HCT116 (cell line): ENCODE data around the gene LRSAM1. TPM values are rescaled to one million over a fixed set of nuclear protein-coding genes. Genes with fewer than 3 reads are reported as not detected.

Source experiments
- ATAC-seq: fragments of 200-7000 bp; cut with Tn5 transposase; 2 replicates; pipeline ENCODE4 v1.9.1; 2020; ENCODE audit warnings: mild to moderate bottlenecking, moderate library complexity
- BruUV-seq: library from RNA; stranded (reverse); fragments of 400-500 nt; replicated peaks from 2 replicates; lab custom pipeline; 2021; lab: Mats Ljungman, UMichigan
- CTCF ChIA-PET: fragments of 300-600 bp; sonication (Branson Sonifier 250); formaldehyde crosslinking; loops from one replicate; lab custom pipeline; 2021; ENCODE audit warnings: antibody characterized with exemption; lab: Charles Lee
- POLR2A ChIA-PET: fragments of 300-600, 350-600 bp; sonication (Branson Sonifier 250); formaldehyde crosslinking; loops from one replicate; lab custom pipeline; 2021; ENCODE audit warnings: antibody characterized with exemption; lab: Charles Lee
- RAD21 ChIA-PET, 2 experiments: fragments of 300-600 bp; sonication (Branson Sonifier 250); formaldehyde crosslinking; loops; one replicate each; lab custom pipeline; 2023; ENCODE audit warnings: low total read pairs in 2 of 2; ENCODE audit not compliant: uncharacterized antibody in 2 of 2, unreplicated experiment in 2 of 2, low non-redundant PET in 1 of 2; lab: Charles Lee
- DNase-seq: peaks from one replicate; pipeline ENCODE4 v3.0.0-alpha.2; 2010; ENCODE audit warnings: low read depth, low spot score
- H2AFZ ChIP-seq: fragments of 200-600 bp; shearing (Covaris generic), sonication (generic); 2 replicates; pipeline ENCODE4 v1.6.1; 2017; ENCODE audit warnings: low read depth, mixed run types, mixed read lengths, antibody characterized with exemption, low read length; ENCODE audit not compliant: poor library complexity, severe bottlenecking
- H3K27ac ChIP-seq: 2 replicates; pipeline ENCODE4 v1.5.1; 2012; ENCODE audit warnings: low read depth, low read length
- H3K27me3 ChIP-seq: fragments of 200-600 bp; sonication (generic); 2 replicates; pipeline ENCODE4 v1.6.1; 2016; ENCODE audit warnings: mixed run types, low read length, mixed read lengths; ENCODE audit not compliant: insufficient read depth
- H3K36me3 ChIP-seq, 2 experiments: fragments of 200-500 bp in 1 of 2; fragments of 200-600 bp in 1 of 2; sonication (Bioruptor generic) in 1 of 2; sonication (generic) in 1 of 2; 2 replicates each; pipeline versions ENCODE4 v1.5.1 to v1.6.1; 2014 to 2016; ENCODE audit warnings: low read length in 2 of 2, inconsistent platforms in 1 of 2, mixed read lengths in 1 of 2, mixed run types in 1 of 2; ENCODE audit not compliant: insufficient read depth in 2 of 2, control insufficient read depth in 1 of 2
- H3K4me1 ChIP-seq, 2 experiments: fragments of 200-600 bp in 1 of 2; sonication (generic) in 1 of 2; 2 replicates each; pipeline versions ENCODE4 v1.5.1 to v1.6.1; 2012 to 2017; ENCODE audit warnings: low read length in 2 of 2, inconsistent platforms in 1 of 2, mild to moderate bottlenecking in 1 of 2, mixed read lengths in 1 of 2, mixed run types in 1 of 2, moderate library complexity in 1 of 2; ENCODE audit not compliant: insufficient read depth in 2 of 2, control insufficient read depth in 1 of 2
- H3K4me2 ChIP-seq: fragments of 200-600 bp; sonication (generic); 2 replicates; pipeline ENCODE4 v1.6.1; 2017; ENCODE audit warnings: mixed run types, low read length, mixed read lengths
- H3K4me3 ChIP-seq, 2 experiments: fragments of 200-600 bp in 1 of 2; sonication (generic) in 1 of 2; replicated peaks in 1 of 2; 2 replicates each; pipeline ENCODE4 v1.5.1; 2011 to 2016; ENCODE audit warnings: low read length in 2 of 2, control low read depth in 1 of 2, low read depth in 1 of 2, mild to moderate bottlenecking in 1 of 2, mixed read lengths in 1 of 2, mixed run types in 1 of 2
- H3K79me2 ChIP-seq: fragments of 200-600 bp; sonication (generic); 2 replicates; pipeline ENCODE4 v1.6.1; 2017; ENCODE audit warnings: mild to moderate bottlenecking, mixed run types, low read length, moderate library complexity, mixed read lengths; ENCODE audit not compliant: insufficient read depth
- H3K9ac ChIP-seq: fragments of 200-600 bp; sonication (generic); 2 replicates; pipeline ENCODE4 v1.6.1; 2016; ENCODE audit warnings: low read length, mixed read lengths
- H3K9me2 ChIP-seq: fragments of 200-600 bp; sonication (generic), shearing (Covaris generic); 2 replicates; pipeline ENCODE4 v1.6.1; 2017; ENCODE audit warnings: mixed run types, mild to moderate bottlenecking, moderate library complexity; ENCODE audit not compliant: insufficient read depth
- H3K9me3 ChIP-seq, 2 experiments: fragments of 200-500 bp in 1 of 2; fragments of 200-600 bp in 1 of 2; sonication (Bioruptor generic) in 1 of 2; sonication (generic) in 1 of 2; 2 replicates each; pipeline ENCODE4 v1.6.1; 2014 to 2017; ENCODE audit warnings: low read length in 2 of 2, mixed read lengths in 2 of 2, inconsistent platforms in 1 of 2, low read depth in 1 of 2, mild to moderate bottlenecking in 1 of 2, mixed run types in 1 of 2, moderate library complexity in 1 of 2; ENCODE audit not compliant: control insufficient read depth in 1 of 2, insufficient read depth in 1 of 2
- H4K20me1 ChIP-seq: fragments of 200-600 bp; sonication (generic), shearing (Covaris generic); 2 replicates; pipeline ENCODE4 v1.6.1; 2017; ENCODE audit warnings: mixed run types, mild to moderate bottlenecking, moderate library complexity; ENCODE audit not compliant: insufficient read depth
- EGR1 ChIP-seq: IDR thresholded peaks from 2 replicates; pipeline ENCODE4 v1.6.1; 2012; ENCODE audit warnings: low read depth
- ELF1 ChIP-seq: IDR thresholded peaks from 2 replicates; pipeline ENCODE4 v1.6.1; 2012; ENCODE audit warnings: low read depth, borderline replicate concordance
- EZH2 ChIP-seq: fragments of 200-600 bp; sonication (generic); IDR thresholded peaks from 2 replicates; pipeline ENCODE4 v1.6.1; 2017; ENCODE audit warnings: antibody characterized with exemption, mixed run types
- EZH2phosphoT487 ChIP-seq: fragments of 200-600 bp; IDR thresholded peaks from 2 replicates; pipeline ENCODE4 v1.6.1; 2018; ENCODE audit warnings: antibody characterized with exemption, borderline replicate concordance
- FOSL1 ChIP-seq: IDR thresholded peaks from 2 replicates; pipeline ENCODE4 v1.6.1; 2012; ENCODE audit warnings: low read depth
- JUND ChIP-seq: IDR thresholded peaks from 2 replicates; pipeline ENCODE4 v1.6.1; 2012
- POLR2A ChIP-seq: IDR thresholded peaks from 2 replicates; pipeline ENCODE4 v1.7.0; 2011; ENCODE audit warnings: borderline replicate concordance; ENCODE audit not compliant: insufficient read depth, insufficient read length; ENCODE audit errors: extremely low read depth
- SIN3A ChIP-seq: IDR thresholded peaks from 2 replicates; pipeline ENCODE4 v1.6.1; 2012; ENCODE audit warnings: low read depth
- SP1 ChIP-seq: IDR thresholded peaks from 2 replicates; pipeline ENCODE4 v1.6.1; 2012; ENCODE audit warnings: low read depth
- SRF ChIP-seq: IDR thresholded peaks from 2 replicates; pipeline ENCODE4 v1.6.1; 2012; ENCODE audit warnings: low read depth
- TCF7L2 ChIP-seq: IDR thresholded peaks from 2 replicates; pipeline ENCODE4 v1.7.0; 2011; ENCODE audit warnings: borderline replicate concordance, inconsistent platforms; ENCODE audit not compliant: insufficient read depth, insufficient read length; ENCODE audit errors: extremely low read depth
- ZFX ChIP-seq: fragments of 450-650 bp; IDR thresholded peaks from 2 replicates; pipeline ENCODE4 v1.6.1; 2017
- intact Hi-C: fragments of 100-400 bp; cut with micrococcal nuclease; formaldehyde crosslinking; loops from 2 replicates; pipeline ENCODE4 v1.10.0; 2022
- total RNA-seq: library from RNA; stranded (reverse); gene quantifications from one replicate; pipeline ENCODE4 v1.2.1, GENCODE V29; 2021; ENCODE audit not compliant: unreplicated experiment
- TF ChIP-seq, protein P1 (sequence below): IDR thresholded peaks from 2 replicates; pipeline ENCODE4 v1.6.1; 2012
- TF ChIP-seq, protein P2 (sequence below), 3 experiments: fragments of 200-600 bp in 1 of 3; sonication (generic) in 1 of 3; IDR thresholded peaks in 2 of 3; conservative IDR thresholded peaks in 1 of 3; 2 replicates each; pipeline ENCODE4 v1.5.1; 2012 to 2017; ENCODE audit warnings: low read depth in 2 of 3, low read length in 2 of 3, antibody characterized with exemption in 1 of 3, borderline replicate concordance in 1 of 3, control low read depth in 1 of 3, mild to moderate bottlenecking in 1 of 3, mixed read lengths in 1 of 3, mixed run types in 1 of 3, moderate library complexity in 1 of 3; ENCODE audit not compliant: insufficient read depth in 1 of 3
- TF ChIP-seq, protein P3 (sequence below): IDR thresholded peaks from 2 replicates; pipeline ENCODE4 v1.6.1; 2011; ENCODE audit warnings: mild to moderate bottlenecking, low read length, moderate library complexity; ENCODE audit not compliant: insufficient replicate concordance; ENCODE audit errors: extremely low read depth
- TF ChIP-seq, protein P4 (sequence below): IDR thresholded peaks from 2 replicates; pipeline ENCODE4 v1.6.1; 2012; ENCODE audit warnings: low read depth
- TF ChIP-seq, protein P5 (sequence below): IDR thresholded peaks from 2 replicates; pipeline ENCODE4 v1.6.1; 2012

Gene LRSAM1
- total RNA-seq, 1 experiment from 2014 or later, result 25.9 TPM

DNA sequence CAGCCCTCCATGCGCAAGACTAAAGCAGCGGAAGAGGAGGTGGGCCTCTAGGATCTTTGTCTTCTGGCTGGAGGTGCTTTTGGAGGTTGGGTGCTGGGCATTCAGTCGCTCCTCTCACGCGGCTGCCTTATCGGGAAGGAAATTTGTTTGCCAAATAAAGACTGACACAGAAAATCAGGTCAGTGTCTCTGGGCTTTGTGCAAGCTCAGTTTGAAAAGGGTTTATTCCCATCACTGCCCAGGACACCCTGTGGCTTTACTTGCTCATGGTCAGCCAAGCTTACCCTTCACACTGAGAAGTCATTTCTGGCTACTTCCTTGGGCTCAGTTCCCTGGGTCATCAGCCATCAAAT is 43.8 kb upstream of the LRSAM1 start:
- Histone ChIP-seq H3K9ac (no peak overlapping the region), H2AFZ (no peak overlapping the region), H3K9me3 (no peaks in the 10 kb centered on the region), H3K36me3 (peaks cover 2 to 5% of the 10 kb centered on the region in 2 experiments; a peak in 1 of 4 replicates), H3K4me3 (no peak overlapping the region), H3K4me1 (peaks cover 0 to 7% of the 10 kb centered on the region in 2 experiments; a peak in 1 of 4 replicates), H3K27me3 (no peaks in the 10 kb centered on the region), H3K27ac (no peak overlapping the region), H3K4me2 (no peak overlapping the region), H3K9me2 (no peaks in the 10 kb centered on the region), H4K20me1 (no peaks in the 10 kb centered on the region), H3K79me2 (no peaks in the 10 kb centered on the region)
- no peak for ATAC-seq
- intact Hi-C loops, result no loop called here
- TF ChIP-seq, protein P1, sequence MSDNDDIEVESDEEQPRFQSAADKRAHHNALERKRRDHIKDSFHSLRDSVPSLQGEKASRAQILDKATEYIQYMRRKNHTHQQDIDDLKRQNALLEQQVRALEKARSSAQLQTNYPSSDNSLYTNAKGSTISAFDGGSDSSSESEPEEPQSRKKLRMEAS, result no peak
- no peak for TF ChIP-seq ZFX
- no peak for TF ChIP-seq JUND
- no peak for TF ChIP-seq FOSL1
- TF ChIP-seq, protein P2, sequence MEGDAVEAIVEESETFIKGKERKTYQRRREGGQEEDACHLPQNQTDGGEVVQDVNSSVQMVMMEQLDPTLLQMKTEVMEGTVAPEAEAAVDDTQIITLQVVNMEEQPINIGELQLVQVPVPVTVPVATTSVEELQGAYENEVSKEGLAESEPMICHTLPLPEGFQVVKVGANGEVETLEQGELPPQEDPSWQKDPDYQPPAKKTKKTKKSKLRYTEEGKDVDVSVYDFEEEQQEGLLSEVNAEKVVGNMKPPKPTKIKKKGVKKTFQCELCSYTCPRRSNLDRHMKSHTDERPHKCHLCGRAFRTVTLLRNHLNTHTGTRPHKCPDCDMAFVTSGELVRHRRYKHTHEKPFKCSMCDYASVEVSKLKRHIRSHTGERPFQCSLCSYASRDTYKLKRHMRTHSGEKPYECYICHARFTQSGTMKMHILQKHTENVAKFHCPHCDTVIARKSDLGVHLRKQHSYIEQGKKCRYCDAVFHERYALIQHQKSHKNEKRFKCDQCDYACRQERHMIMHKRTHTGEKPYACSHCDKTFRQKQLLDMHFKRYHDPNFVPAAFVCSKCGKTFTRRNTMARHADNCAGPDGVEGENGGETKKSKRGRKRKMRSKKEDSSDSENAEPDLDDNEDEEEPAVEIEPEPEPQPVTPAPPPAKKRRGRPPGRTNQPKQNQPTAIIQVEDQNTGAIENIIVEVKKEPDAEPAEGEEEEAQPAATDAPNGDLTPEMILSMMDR (IDR thresholded peaks at IDR 0.05 in 2 of 3, conservative IDR thresholded peaks at IDR 0.05 in 1 of 3; ENCODE audit: borderline replicate concordance in 1 of 3, insufficient read depth in 1 of 3, low read depth in 2 of 3, low read length in 2 of 3), result no peak
- TF ChIP-seq SIN3A, result no peak
- TF ChIP-seq SP1, result no peak
- TF ChIP-seq SRF, result no peak
- TF ChIP-seq, protein P3, sequence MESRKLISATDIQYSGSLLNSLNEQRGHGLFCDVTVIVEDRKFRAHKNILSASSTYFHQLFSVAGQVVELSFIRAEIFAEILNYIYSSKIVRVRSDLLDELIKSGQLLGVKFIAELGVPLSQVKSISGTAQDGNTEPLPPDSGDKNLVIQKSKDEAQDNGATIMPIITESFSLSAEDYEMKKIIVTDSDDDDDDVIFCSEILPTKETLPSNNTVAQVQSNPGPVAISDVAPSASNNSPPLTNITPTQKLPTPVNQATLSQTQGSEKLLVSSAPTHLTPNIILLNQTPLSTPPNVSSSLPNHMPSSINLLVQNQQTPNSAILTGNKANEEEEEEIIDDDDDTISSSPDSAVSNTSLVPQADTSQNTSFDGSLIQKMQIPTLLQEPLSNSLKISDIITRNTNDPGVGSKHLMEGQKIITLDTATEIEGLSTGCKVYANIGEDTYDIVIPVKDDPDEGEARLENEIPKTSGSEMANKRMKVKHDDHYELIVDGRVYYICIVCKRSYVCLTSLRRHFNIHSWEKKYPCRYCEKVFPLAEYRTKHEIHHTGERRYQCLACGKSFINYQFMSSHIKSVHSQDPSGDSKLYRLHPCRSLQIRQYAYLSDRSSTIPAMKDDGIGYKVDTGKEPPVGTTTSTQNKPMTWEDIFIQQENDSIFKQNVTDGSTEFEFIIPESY, result no peak
- TF ChIP-seq EZH2phosphoT487, result no peak
- no peak for TF ChIP-seq POLR2A
- TF ChIP-seq TCF7L2, result no peak
- no peak for TF ChIP-seq EGR1
- TF ChIP-seq ELF1, result no peak
- TF ChIP-seq, protein P4, sequence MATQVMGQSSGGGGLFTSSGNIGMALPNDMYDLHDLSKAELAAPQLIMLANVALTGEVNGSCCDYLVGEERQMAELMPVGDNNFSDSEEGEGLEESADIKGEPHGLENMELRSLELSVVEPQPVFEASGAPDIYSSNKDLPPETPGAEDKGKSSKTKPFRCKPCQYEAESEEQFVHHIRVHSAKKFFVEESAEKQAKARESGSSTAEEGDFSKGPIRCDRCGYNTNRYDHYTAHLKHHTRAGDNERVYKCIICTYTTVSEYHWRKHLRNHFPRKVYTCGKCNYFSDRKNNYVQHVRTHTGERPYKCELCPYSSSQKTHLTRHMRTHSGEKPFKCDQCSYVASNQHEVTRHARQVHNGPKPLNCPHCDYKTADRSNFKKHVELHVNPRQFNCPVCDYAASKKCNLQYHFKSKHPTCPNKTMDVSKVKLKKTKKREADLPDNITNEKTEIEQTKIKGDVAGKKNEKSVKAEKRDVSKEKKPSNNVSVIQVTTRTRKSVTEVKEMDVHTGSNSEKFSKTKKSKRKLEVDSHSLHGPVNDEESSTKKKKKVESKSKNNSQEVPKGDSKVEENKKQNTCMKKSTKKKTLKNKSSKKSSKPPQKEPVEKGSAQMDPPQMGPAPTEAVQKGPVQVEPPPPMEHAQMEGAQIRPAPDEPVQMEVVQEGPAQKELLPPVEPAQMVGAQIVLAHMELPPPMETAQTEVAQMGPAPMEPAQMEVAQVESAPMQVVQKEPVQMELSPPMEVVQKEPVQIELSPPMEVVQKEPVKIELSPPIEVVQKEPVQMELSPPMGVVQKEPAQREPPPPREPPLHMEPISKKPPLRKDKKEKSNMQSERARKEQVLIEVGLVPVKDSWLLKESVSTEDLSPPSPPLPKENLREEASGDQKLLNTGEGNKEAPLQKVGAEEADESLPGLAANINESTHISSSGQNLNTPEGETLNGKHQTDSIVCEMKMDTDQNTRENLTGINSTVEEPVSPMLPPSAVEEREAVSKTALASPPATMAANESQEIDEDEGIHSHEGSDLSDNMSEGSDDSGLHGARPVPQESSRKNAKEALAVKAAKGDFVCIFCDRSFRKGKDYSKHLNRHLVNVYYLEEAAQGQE, result no peak
- TF ChIP-seq, protein P5, sequence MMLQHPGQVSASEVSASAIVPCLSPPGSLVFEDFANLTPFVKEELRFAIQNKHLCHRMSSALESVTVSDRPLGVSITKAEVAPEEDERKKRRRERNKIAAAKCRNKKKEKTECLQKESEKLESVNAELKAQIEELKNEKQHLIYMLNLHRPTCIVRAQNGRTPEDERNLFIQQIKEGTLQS, result no peak
- no peak for TF ChIP-seq EZH2
- ChIA-PET CTCF (no interaction called here), POLR2A (no interaction called here), RAD21 (no interaction called here)
- DNase-seq, result no peak
- no TSS peak for BruUV-seq
